ENCODE results near the gene RBM19.

The RBM19 gene

GRCh38 chr12:113841786-113842185 is 124.3 kb downstream of the RBM19 start:
- in situ Hi-C loops (cut with HindIII; ENCODE audit: low sequenced_read_pairs), result no loop called here

- in situ Hi-C loops (cut with HindIII; ENCODE audit: low sequenced_read_pairs), result no loop called here
Measured at GRCh38 chr12:113840401-113841042, 125.6 kb downstream of the RBM19 start.

GRCh38 chr12:113838896-113839295 is 127.2 kb downstream of the RBM19 start:
- in situ Hi-C loops (cut with HindIII; ENCODE audit: low sequenced_read_pairs), result loop anchor here (10.0 kb wide), 1 partner anchor 96 kb away; no protein-coding TSS in a partner anchor

GRCh38 chr12:113837528-113838296 is 128.4 kb downstream of the RBM19 start:
- in situ Hi-C loops (cut with HindIII; ENCODE audit: low sequenced_read_pairs), result loop anchor here (10.0 kb wide), 1 partner anchor 97 kb away; no protein-coding TSS in a partner anchor

- in situ Hi-C loops (cut with HindIII; ENCODE audit: low sequenced_read_pairs), result loop anchor here (10.0 kb wide), 1 partner anchor 98 kb away; no protein-coding TSS in a partner anchor
Measured at GRCh38 chr12:113837084-113837483, 129.0 kb downstream of the RBM19 start.

GRCh38 chr12:113835896-113836295 is 130.2 kb downstream of the RBM19 start:
- in situ Hi-C loops (cut with HindIII; ENCODE audit: low sequenced_read_pairs), result loop anchor here (10.0 kb wide), 1 partner anchor 99 kb away; no protein-coding TSS in a partner anchor

- in situ Hi-C loops (cut with HindIII; ENCODE audit: low sequenced_read_pairs), result loop anchor here (10.0 kb wide), 1 partner anchor 99 kb away; no protein-coding TSS in a partner anchor
Measured at GRCh38 chr12:113835433-113835832, 130.7 kb downstream of the RBM19 start.

- in situ Hi-C loops (cut with HindIII; ENCODE audit: low sequenced_read_pairs), result loop anchor here (10.0 kb wide), 1 partner anchor 101 kb away; no protein-coding TSS in a partner anchor
Measured at GRCh38 chr12:113833422-113833821, 132.7 kb downstream of the RBM19 start.

- in situ Hi-C loops (cut with HindIII; ENCODE audit: low sequenced_read_pairs), result loop anchor here (10.0 kb wide), 1 partner anchor 103 kb away; no protein-coding TSS in a partner anchor
Measured at GRCh38 chr12:113831476-113831875, 134.6 kb downstream of the RBM19 start.

GRCh38 chr12:113831016-113831415 is 135.1 kb downstream of the RBM19 start:
- in situ Hi-C loops (cut with HindIII; ENCODE audit: low sequenced_read_pairs), result loop anchor here (10.0 kb wide), 1 partner anchor 104 kb away; no protein-coding TSS in a partner anchor

GRCh38 chr12:113829212-113829611 is 136.9 kb downstream of the RBM19 start:
- in situ Hi-C loops (cut with HindIII; ENCODE audit: low sequenced_read_pairs), result no loop called here

GRCh38 chr12:113827539-113828114 is 138.5 kb downstream of the RBM19 start:
- in situ Hi-C loops (cut with HindIII; ENCODE audit: low sequenced_read_pairs), result no loop called here

GRCh38 chr12:113826805-113827538 is 139.2 kb downstream of the RBM19 start:
- in situ Hi-C loops (cut with HindIII; ENCODE audit: low sequenced_read_pairs), result no loop called here

- in situ Hi-C loops (cut with HindIII; ENCODE audit: low sequenced_read_pairs), result no loop called here
Measured at GRCh38 chr12:113825705-113826104, 140.4 kb downstream of the RBM19 start.

GRCh38 chr12:113823816-113824215 is 142.3 kb downstream of the RBM19 start:
- in situ Hi-C loops (cut with HindIII; ENCODE audit: low sequenced_read_pairs), result no loop called here

- in situ Hi-C loops (cut with HindIII; ENCODE audit: low sequenced_read_pairs), result no loop called here
Measured at GRCh38 chr12:113823016-113823415, 143.1 kb downstream of the RBM19 start.

- in situ Hi-C loops (cut with HindIII; ENCODE audit: low sequenced_read_pairs), result no loop called here
Measured at GRCh38 chr12:113820842-113821241, 145.3 kb downstream of the RBM19 start.

GRCh38 chr12:113820309-113820708 is 145.8 kb downstream of the RBM19 start:
- in situ Hi-C loops (cut with HindIII; ENCODE audit: low sequenced_read_pairs), result no loop called here

- in situ Hi-C loops (cut with HindIII; ENCODE audit: low sequenced_read_pairs), result no loop called here
Measured at GRCh38 chr12:113819495-113819894, 146.6 kb downstream of the RBM19 start.

GRCh38 chr12:113818833-113819232 is 147.3 kb downstream of the RBM19 start:
- in situ Hi-C loops (cut with HindIII; ENCODE audit: low sequenced_read_pairs), result no loop called here

GRCh38 chr12:113818283-113818682 is 147.8 kb downstream of the RBM19 start:
- in situ Hi-C loops (cut with HindIII; ENCODE audit: low sequenced_read_pairs), result no loop called here
